ELF-1 (cell line): Measurements from ENCODE around the gene MT1A.
"Not testable (repeated sequence)": the region's sequence is repeated elsewhere in the genome, so short reads cannot be mapped to it uniquely, and the experiment has no call there.

Experiments
- DNase-seq: peaks from one replicate; pipeline ENCODE4 v3.0.0-alpha.2; 2016; ENCODE audit warnings: low read depth, low spot score

Gene MT1A

DNA sequence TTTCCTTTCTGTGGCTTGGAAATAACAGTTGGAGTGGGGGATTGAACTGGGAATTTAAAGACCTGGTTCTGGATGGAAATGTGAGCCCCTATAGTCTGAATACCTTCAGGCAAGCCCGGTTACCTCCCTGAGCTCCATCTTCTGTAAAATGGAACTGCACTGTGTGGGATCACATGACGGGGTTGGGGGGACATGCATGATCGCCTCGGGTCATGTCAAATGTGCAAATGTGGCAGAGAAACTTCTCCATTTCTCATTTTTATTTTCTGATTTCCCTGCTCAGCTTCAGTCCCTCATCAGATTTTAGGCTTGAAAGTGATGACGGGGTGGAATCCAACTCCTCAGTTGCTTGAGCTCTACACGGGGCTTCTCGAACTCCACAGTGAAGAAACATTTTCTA, 14.8 kb downstream of the MT1A start:
- DNase-seq, result no peak

DNA sequence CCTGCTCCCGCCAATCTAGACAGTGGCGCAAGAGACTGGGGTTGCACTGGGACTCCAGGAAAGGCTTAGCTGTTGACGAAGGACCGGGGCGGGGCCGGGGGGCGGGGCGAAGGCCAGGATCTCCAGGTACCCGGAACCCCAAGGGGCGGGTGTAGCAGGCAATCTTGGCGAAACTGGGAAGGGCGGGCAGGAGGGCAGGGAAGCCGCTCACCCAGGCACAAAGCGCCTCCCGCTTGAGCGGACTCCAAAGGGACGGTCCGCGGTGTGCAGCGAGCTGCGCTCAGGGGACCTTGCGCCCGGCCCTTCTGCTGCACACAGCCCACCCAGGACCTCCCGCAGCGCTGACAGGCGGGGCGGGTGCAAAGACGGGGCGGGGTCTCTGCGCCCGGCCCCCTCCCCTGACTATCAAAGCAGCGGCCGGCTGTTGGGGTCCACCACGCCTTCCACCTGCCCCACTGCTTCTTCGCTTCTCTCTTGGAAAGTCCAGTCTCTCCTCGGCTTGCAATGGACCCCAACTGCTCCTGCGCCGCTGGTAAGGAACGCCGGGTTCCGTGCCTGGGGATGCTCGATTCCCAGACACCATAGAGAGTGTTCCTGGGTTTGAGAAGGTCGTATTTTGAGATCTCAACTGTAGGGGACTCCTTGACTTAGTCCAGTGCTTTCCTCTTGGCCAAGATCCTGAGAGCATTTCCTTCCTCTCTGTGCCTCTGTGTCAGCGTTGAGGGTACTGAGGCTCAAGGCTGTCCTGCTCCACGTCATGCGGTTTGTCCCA, 19.3 kb downstream of the MT1A start, which contains the start of gene MT1F:
TSS of gene MT1F (plus strand) at position 405 of the 772 bp plus-strand sequence. CDS start at position 505, 100 bp downstream.
- DNase-seq, result peak; percentile 82

DNA sequence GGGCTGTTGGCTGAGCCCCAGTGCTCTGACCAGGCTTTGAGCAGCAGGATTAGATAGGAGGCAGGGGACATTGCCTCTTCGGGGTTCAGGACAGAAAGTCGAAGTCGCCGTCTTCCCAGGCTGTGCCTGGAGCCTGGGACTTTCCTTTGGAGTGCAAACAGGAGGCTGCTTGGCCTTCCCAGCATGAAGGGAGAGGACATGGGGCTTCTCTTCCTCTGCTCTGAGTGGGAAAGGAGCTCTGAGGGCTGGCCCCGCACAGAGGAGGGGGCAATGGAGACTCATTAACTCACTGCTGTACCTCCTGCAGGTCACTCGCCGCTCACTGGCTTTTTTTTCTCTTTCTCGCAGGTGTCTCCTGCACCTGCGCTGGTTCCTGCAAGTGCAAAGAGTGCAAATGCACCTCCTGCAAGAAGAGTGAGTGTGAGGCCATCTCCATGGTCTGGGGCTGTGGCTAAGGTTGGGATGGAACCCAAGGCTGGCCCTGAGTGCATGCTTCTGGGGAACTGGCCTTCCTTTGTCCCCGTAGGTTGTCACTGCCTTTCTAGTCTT, 19.9 kb downstream of the MT1A start:
- DNase-seq, result no peak

DNA sequence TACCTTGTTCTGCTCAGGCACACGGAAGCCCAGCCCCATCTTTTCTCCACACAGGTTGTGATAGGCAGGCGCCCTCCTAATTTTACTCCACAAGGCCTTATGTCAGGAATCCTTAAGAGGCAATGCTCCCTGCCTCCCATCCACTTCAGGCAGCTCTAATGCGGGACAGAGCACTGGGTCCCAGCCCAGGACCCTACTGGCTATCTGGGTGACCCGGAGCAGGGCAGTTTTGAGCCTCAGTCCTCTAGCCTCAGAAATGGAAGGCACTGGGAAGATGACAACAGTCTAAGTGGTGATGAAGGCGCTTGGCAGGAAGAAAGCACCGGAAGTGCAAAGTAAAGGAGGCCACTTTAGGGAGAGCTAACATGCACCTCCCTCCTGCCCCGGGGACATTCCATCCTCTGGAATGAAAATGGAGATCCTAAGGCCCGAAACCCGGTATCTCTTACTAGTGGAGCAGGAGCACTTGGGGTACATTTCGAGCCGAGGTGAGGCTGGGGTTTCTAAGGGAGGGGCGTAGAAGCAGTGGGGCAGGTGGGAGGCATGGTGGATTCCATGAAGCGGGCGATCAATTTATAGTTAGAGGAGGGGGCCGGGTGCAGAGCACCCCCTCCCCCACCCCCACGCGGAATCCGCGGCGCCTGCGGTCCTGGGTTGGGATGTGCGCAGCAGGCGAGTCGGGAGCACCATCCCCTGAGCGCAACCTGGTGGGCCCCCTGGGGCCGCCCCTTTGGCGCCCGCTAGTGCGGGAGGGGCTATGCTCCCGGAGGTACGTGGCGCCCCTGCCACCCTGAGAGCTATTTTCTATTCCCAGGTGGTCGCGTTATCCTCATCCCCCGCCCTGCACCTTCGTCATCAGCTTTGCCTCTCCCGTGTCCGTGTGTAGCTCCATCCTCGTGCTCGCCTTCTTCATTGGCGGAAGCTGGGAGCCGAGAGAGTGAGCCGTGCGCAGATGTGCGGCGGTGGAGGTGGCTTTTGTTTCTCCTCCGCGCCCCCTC, 24.2 kb downstream of the MT1A start:
- no peak for DNase-seq

DNA sequence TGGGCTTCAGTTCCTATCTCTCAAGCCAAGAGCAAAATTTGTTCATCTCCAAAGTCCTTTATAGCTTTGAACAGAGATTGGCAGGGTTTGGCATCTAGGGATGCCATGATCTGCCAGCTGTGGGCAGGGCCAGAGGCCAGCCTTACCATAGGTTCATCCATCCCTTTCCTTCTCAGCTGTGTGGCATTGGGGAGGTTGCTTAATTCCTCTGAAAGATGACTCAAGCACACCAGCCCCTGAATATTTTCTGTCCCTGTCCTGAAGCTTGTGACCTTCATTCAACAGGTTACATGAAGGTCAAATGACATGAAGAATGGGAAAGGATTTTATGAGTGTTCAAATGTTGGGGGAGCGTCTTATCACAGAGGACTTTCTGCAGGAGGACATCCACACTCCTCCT, 26.0 kb downstream of the MT1A start:
- DNase-seq, result no peak

DNA sequence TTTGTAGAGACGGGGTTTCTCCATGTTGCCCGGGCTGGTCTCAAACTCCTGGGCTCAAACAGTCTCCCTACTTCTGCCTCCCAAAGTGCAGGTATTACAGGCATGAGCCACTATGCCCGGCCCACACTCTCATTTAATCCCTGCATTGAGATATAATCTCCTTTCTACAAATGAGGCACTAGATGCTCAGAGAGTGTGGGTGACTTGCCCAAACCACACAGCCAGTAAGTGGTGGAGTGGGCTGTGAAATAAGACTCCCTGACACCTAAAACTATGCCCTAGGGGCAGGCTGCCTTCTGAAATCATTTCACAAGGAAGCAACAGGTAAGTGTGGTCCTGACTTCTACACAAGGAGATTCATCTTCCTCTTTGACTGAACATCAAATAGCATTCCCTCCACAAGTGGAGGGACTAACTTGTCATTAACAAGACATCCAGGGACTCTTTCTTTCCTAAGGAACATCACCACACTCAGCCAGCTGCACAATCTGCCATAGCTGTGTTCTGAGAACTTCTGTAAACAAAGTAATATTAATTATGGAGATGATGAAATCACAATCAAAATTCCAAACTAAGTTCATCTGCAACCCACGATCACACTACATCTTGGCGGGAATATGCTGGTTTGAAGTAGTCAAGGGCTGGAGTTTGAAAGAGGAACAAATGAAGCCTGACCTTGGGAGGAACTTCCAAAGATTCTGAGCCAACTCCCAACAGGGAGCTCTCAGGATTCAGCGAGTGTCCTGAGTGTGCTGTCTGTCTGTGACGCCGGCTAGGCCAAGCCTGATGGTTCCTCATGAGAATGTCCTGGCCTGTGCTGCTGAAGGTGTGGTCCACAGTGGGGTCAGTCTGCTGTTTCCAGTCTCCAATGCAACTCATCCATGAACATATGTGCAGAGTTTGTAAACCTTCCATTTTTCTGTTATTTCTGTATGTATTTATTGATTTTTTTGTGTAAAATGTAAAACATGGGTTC, 27.1 kb downstream of the MT1A start:
- not testable (repeated sequence) for DNase-seq

DNA sequence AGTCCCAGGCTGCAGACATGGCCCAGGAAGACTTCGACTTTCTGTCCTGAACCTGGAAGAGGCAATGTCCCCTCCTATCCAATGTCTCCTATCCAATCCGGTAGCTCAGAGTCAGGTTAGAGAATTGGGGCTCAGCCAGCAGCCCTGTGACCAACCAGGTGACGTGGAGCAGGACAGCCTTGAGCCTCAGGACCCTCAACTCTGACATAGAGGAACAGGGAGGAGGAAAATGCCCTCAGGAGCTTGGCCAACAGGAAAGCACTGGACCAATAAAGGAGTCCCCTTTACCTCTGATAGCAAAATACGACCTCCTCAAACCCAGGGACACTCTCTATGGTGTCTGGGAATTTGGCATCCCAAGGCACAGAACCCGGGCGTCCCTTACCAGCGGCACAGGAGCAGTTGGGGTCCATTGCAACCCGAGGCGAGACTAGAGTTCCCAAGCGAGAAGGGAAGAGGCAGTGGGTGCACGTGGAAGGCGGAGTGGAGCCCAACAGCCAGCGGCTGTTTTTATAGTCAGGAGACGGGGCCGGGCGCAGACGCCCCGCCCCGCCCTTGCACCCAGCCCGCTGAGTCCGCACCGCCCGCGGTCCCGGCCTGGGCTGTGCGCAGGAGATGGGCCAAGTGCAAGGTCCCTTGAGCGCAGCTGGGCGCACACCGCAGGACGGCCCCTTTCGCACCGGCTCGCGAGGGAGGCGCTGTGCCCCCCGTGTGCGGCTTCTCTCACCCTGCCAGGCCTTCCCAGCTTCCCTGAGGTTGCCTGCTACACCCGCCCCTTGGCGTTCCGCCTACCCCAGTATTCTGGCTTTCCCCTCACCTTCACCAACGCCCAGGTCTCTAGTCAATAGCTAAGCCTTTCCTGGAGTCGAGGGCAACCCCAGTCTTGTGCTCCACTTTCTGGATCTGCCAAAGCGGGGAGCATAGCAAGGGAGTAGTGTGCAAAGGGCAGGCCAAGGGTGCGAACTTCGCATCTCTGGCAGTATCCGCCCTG, 29.4 kb downstream of the MT1A start, which contains the start of gene MT1G:
TSS of gene MT1G (minus strand) at position 485 of the 991 bp plus-strand sequence. CDS start at position 413, 72 bp downstream.
- peak; percentile 70 for DNase-seq

DNA sequence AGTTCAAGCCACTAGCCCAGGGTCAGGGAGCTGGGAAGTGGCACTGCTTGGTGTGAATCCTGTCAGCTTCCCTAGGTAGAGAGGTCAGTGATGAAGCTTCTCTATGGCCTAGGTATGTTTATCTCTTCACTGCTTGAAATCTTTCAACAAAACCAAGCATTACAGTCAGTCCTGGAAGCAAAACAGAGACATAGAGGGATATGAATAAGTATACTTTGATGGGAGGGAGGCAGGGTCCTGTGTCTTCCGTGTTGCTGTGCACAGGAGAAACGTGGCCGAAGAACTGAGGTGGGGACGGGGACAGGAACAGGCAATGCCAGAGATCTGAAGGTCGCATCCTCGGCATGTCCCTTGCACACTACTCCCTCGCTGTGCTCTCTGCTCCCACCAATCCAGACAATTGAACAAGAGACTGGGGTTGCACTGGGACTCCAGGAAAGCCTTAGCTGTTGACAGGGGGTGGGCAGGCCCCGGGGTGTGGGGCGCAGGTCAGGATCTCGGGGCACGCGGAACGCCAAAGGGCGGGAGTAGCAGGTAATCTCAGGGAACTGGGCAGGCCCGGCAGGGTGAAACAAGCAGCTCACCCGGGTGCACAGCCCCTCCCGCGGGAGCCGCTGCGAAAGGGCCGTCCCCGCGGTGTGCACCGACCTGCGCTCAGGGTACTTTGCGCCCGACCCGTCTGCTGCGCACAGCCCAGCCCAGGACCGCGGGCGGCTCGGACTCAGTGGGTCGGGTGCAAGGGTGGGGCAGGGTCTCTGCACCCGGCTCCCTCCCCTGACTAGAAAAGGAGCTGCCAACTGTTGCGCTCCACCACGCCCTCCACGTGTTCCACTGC, 30.8 kb downstream of the MT1A start, which contains the start of gene MT1H:
TSS of gene MT1H (plus strand) at position 810 of the 835 bp plus-strand sequence. CDS start 71 bp downstream, outside the sequence.
- no peak for DNase-seq

DNA sequence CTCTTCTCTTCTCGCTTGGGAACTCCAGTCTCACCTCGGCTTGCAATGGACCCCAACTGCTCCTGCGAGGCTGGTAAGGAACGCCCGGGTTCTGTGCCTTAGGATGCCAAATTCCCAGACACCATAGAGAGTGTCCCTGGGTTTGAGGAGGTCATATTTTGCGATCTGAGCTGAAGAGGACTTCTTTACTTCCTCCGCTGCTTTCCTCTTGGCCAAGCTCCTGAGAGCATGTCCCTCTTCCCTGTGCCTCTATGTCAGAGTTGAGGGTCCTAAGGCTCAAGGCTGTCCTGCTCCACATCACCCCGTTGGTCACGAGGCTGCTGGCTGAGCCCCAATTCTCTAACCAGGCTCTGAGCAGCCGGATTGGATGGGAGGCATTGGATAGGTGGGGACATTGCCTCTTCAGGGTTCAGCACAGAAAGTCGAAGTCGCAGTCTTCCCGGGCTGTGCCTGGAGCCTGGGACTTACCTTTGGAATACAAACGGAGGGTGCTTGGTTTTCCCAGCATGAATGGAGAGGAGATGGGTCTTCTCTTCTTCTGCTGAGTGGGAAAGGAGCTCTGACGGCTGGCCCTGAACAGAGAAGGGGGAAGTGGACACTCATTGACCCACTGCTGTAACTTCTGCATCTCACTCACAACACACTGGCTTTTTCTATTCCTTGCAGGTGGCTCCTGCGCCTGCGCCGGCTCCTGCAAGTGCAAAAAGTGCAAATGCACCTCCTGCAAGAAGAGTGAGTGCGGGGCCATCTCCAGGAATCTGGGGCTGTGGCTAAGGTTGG, 31.6 kb downstream of the MT1A start:
- DNase-seq, result no peak

DNA sequence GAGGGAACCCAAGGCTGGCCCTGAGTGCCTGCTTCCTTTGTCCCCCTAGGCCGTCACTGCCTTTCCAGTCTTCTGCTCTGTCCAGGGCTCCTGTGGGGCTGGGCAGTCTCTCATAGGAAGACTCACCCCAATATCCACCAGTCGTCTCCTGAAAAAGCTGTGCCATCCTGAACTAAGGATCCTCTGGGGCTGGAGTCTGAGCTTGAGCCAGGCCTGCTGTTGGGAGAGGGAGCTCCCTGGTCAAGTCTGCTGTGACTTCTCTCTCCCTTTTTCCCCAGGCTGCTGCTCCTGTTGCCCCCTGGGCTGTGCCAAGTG, 32.1 kb downstream of the MT1A start:
- DNase-seq, result no peak

DNA sequence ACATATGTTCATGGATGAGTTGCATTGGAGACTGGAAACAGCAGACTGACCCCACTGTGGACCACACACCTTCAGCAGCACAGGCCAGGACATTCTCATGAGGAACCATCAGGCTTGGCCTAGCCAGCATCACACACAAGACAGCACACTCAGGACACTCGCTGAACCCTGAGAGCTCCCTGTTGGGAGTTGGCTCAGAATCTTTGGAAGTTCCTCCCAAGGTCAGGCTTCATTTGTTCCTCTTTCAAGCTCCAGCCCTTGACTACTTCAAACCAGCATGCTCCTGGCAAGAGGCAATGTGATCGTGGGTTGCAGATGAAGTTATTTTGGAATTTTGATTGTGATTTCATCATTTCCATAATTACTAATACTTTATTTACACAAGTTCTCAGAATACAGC, 33.2 kb downstream of the MT1A start:
- not testable (repeated sequence) for DNase-seq

DNA sequence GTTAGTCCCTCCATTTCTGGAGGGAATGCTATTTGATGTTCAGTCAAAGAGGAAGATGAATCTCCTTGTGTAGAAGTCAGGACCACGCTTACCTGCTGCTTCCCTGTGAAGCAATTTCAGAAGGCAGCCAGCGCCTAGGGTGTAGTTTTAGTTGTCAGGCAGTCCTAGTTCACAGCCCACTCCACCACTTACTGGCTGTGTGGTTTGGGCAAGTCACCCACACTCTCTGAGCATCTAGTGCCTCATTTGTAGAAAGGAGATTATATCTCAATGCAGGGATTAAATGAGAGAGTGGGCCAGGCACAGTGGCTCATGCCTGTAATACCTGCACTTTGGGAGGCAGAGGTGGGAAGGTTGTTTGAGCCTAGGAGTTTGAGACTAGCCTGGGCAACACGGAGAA, 33.7 kb downstream of the MT1A start:
- DNase-seq, result not testable (repeated sequence)

DNA sequence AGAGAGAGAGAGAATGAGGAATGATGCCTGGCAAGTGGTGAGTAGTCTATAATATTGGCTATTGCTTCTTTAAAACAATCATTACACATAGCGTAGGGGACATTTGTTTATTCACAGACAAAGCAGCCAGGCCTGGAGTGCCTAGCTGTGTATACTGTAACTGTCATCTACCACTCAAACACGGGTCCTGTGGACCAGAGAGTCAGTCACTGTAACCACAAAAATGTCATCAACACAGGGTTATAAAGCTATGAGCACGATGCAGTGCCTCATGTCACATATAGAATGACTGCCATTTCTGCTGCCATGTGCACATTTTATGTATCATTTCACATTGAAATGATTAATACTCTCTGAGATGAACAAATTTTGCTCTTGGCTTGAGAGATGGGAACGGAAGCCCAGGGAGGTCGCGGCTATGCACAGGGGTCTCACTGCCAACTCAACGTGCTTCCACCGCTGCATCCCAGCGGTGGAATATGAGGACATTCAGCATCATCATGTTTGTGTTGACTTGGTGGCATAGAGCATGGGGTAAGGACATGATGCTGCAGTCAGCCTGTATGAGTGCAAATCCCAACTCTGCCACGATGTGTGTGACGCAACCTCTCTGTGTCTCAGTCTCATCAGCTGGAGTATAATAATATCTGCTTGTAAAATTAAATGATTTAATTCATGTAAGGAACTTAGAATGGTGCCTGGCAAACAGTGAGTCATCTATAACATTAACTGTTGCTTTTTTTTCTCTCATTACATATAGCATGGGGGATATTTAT, 34.5 kb downstream of the MT1A start:
- DNase-seq, result no peak

DNA sequence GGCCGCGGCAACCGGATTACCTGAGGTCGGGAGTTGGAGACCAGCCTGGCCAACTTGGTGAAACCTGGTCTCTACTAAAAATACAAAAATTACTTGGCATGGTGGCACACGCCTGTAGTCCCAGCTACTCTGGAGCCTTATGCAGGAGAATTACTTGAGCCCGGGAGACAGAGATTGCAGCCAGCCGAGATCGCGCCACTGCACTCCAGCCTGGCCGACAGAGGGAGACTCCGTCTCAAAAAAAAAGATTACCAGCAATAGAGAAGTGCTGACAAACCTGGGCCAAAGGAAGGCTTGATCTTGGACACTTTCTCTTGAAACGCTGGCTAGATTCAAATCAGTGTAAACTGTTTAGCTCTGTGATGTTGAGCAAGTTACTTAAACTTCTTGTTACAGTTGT, 35.5 kb downstream of the MT1A start:
- DNase-seq, result peak; percentile 84

DNA sequence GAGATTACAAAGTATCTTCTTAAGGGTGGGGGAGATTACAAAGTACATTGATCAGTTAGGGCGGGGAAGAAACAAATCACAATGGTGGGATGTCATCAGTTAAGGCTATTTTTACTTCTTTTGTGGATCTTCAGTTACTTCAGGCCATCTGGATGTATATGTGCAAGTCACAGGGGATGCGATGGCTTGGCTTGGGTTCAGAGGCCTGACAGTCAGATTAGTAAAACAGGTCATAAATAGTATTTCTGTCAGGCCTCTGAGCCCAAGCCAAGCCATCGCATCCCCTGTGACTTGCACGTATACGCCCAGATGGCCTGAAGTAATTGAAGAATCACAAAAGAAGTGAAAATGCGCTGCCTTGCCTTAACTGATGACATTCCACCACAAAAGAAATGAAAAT, 36.1 kb downstream of the MT1A start:
- DNase-seq, result not testable (repeated sequence)

DNA sequence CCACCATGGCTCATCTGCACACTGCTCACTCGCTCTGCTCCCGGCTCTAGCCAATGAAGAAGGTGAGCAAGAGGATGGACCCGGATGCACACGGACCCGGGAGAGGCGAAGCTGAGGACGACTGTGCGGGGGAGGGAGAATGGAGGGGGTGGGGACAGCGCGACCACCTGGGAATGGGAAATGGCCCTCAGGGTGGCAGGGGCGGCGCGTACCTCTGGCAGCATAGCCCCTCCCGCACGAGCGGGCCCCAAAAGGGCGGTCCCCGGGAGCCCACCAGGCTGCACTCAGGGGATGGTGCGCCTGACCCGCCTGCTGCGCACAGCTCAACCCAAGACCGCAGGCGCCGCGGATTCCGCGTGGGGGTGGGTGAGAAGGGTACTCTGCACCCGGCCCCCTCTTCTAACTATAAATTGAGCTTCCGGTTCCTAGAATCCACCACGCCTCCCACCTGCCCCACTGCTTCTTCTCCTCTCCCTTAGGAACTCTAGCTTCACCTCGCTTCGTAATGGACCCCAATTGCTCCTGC, 37.3 kb downstream of the MT1A start:
- DNase-seq, result peak; percentile 37

DNA sequence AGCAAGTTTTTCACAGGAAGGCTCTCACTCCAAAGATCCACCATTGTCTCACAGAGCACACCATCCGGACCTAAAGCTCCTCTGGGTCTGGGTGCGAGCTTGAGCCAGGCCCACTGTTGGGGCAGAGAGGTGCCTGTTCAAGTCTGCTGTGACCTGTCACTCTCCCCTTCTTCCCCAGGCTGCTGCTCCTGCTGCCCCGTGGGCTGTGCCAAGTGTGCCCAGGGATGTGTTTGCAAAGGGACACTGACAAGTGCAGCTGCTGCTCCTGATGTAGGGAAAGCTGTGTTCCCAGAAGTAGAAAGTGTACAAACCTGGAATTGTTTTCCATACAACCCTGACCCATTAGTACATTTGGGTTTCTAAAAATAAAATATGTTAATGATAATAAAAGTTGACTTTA, 39.0 kb downstream of the MT1A start:
- DNase-seq, result no peak
